ENCODE measurements around the gene PCDHGA10. TPM values are rescaled to one million over a fixed set of nuclear protein-coding genes. Genes with fewer than 3 reads are reported as not detected.
"Not testable (repeated sequence)": the region's sequence is repeated elsewhere in the genome, so short reads cannot be mapped to it uniquely, and the experiment has no call there.

The PCDHGA10 gene
- polyA plus RNA-seq, 1 of the 3 experiments (the other 2 are of a cell fraction) = 2.0 TPM

GRCh38 chr5:141374627-141375026 is 38.2 kb upstream of the PCDHGA10 start:
- CTCF ChIA-PET = interaction anchor here (0.7 to 1.8 kb wide), 6 partner anchors 12 to 193 kb away, joined by 3 to 8 read pairs (median 4); partner anchors contain the start of gene PCDHB14
- Histone ChIP-seq H3K79me2 (ENCODE audit: insufficient read depth) (no peaks in the 10 kb centered on the region), H3F3A (replicated peaks; ENCODE audit: insufficient read depth) (no peaks in the 10 kb centered on the region), H3K9me3 (no peaks in the 10 kb centered on the region; the same call in 1 of the 2 replicates), H4K20me1 (ENCODE audit: insufficient read depth) (no peaks in the 10 kb centered on the region), H3K27ac (ENCODE audit: low read depth in 2 of 2, low read length in 1 of 2) (no peak overlapping the region), H3K9ac (no peak overlapping the region), H3K4me1 (ENCODE audit: control insufficient read depth in 1 of 2, insufficient read depth in 2 of 2, low read depth in 1 of 2, low read length in 1 of 2) (no peaks in the 10 kb centered on the region), H3K27me3 (ENCODE audit: insufficient read depth) (no peaks in the 10 kb centered on the region), H3K4me3 (ENCODE audit: low read depth in 2 of 2, low read length in 1 of 2) (no peak overlapping the region), H3K4me2 (no peak overlapping the region), H3K36me3 (replicated peaks in 1 of 2; ENCODE audit: control insufficient read depth in 1 of 2, insufficient read depth in 2 of 2, low read length in 1 of 2) (peaks cover 0 to 14% of the 10 kb centered on the region in 2 experiments), H2AFZ (ENCODE audit: low read depth) (no peak overlapping the region), H3K9me2 (no peaks in the 10 kb centered on the region)
- POLR2A ChIA-PET = no interaction called here
- no peak for DNase-seq
- WGBS (ENCODE audit: low lambda C conversion rate) = 69% methylated on average over 14 of the region's 14 CpGs
- no peak for TF ChIP-seq GATA2 (CRISPR knock-in tag; IDR thresholded peaks at IDR 0.05)

GRCh38 chr5:141375444-141376155 is 37.2 kb upstream of the PCDHGA10 start:
- H3K9me2 ChIP-seq; H3K27ac ChIP-seq (ENCODE audit: low read depth in 2 of 2, low read length in 1 of 2); DNase-seq; H3K4me3 ChIP-seq (ENCODE audit: low read depth in 2 of 2, low read length in 1 of 2); H3K4me2 ChIP-seq; H3K9ac ChIP-seq; H3K27me3 ChIP-seq (ENCODE audit: insufficient read depth); H4K20me1 ChIP-seq (ENCODE audit: insufficient read depth); H3K79me2 ChIP-seq (ENCODE audit: insufficient read depth); POLR2A ChIA-PET; H2AFZ ChIP-seq (ENCODE audit: low read depth); H3K9me3 ChIP-seq; H3K4me1 ChIP-seq (ENCODE audit: control insufficient read depth in 1 of 2, insufficient read depth in 2 of 2, low read depth in 1 of 2, low read length in 1 of 2); H3F3A ChIP-seq (replicated peaks; ENCODE audit: insufficient read depth): not testable (repeated sequence)
- CTCF ChIA-PET = interaction anchor here (1.5 to 1.8 kb wide), 3 partner anchors 152 to 192 kb away, joined by 3 to 8 read pairs (median 6); partner anchors contain the start of gene PCDHB14
- TF ChIP-seq CTCF (IDR thresholded peaks at IDR 0.05) = 0 out of 2 replicates have a peak, but pooled peaks have one; percentile 7
- WGBS (ENCODE audit: low lambda C conversion rate) = 72% methylated on average over 9 of the region's 48 CpGs
- peaks cover 0 to 14% of the 10 kb centered on the region in 2 experiments for H3K36me3 ChIP-seq (replicated peaks in 1 of 2; ENCODE audit: control insufficient read depth in 1 of 2, insufficient read depth in 2 of 2, low read length in 1 of 2)

- ChIA-PET POLR2A (interaction anchor here (1.2 to 1.5 kb wide), 3 partner anchors 62 to 178 kb away, joined by 3 to 6 read pairs (median 4); partner anchors contain the start of gene TAF7), CTCF (interaction anchor here (1.0 to 2.2 kb wide), 14 partner anchors 11 to 261 kb away, joined by 3 to 16 read pairs (median 4); partner anchors contain the start of genes PCDHB14 and PCDHB4)
- H3K4me3 ChIP-seq (ENCODE audit: low read depth in 2 of 2, low read length in 1 of 2) = peak within 1 kb of the TSS; percentile 53 to 62
- TF ChIP-seq MAX (IDR thresholded peaks at IDR 0.05; ENCODE audit: low read depth) (no peak), YY1 (IDR thresholded peaks at IDR 0.05; ENCODE audit: low read depth) (peak; percentile 63; the same call in 1 of the 2 replicates), TEAD4 (IDR thresholded peaks at IDR 0.05; ENCODE audit: borderline replicate concordance, insufficient read depth) (no peak), ZBTB33 (IDR thresholded peaks at IDR 0.05; ENCODE audit: borderline replicate concordance, low read depth) (no peak), PBX3 (IDR thresholded peaks at IDR 0.05) (no peak), FOXM1 (IDR thresholded peaks at IDR 0.05; ENCODE audit: low read depth) (no peak), GATA2 (CRISPR knock-in tag; IDR thresholded peaks at IDR 0.05) (no peak), CTCF (IDR thresholded peaks at IDR 0.05) (peak; percentile 65), SMC3 (IDR thresholded peaks at IDR 0.05; ENCODE audit: low read depth, low read length) (peak; percentile 60)
Observed at GRCh38 chr5:141382469-141383294, 30.1 kb upstream of the PCDHGA10 start, which contains the start of gene PCDHGA7. TSS of gene PCDHGA7 (plus strand) at chr5:141382742. CDS start at chr5:141382900, 158 bp downstream.

More at GRCh38 chr5:141382469-141383294, 30.1 kb upstream of the PCDHGA10 start, which contains the start of gene PCDHGA7:
- Histone ChIP-seq H3K27me3 (ENCODE audit: insufficient read depth) (no peaks in the 10 kb centered on the region), H4K20me1 (ENCODE audit: insufficient read depth) (no peaks in the 10 kb centered on the region), H3K27ac (ENCODE audit: low read depth in 2 of 2, low read length in 1 of 2) (peak within 1 kb of the TSS; percentile 55 to 83), H3K9me2 (no peaks in the 10 kb centered on the region), H3K9ac (peak within 1 kb of the TSS; percentile 74), H3K9me3 (no peaks in the 10 kb centered on the region), H3K79me2 (ENCODE audit: insufficient read depth) (0 out of 2 replicates have a peak, but pooled peaks cover 5% of the 10 kb centered on the region), H2AFZ (ENCODE audit: low read depth) (peak within 1 kb of the TSS; percentile 76), H3K4me2 (peak within 1 kb of the TSS; percentile 58), H3K36me3 (replicated peaks in 1 of 2; ENCODE audit: control insufficient read depth in 1 of 2, insufficient read depth in 2 of 2, low read length in 1 of 2) (peaks cover 0 to 4% of the 10 kb centered on the region in 2 experiments), H3F3A (replicated peaks; ENCODE audit: insufficient read depth) (no peaks in the 10 kb centered on the region), H3K4me1 (ENCODE audit: control insufficient read depth in 1 of 2, insufficient read depth in 2 of 2, low read depth in 1 of 2, low read length in 1 of 2) (no peaks in the 10 kb centered on the region; a peak in 1 of 4 replicates)
- 30% methylated on average over 36 of the region's 37 CpGs for WGBS (ENCODE audit: low lambda C conversion rate)
- peak; percentile 70 for DNase-seq

Measured in SK-N-SH (cell line).